Upper lobe of left lung (tissue), 4 donors: ENCODE measurements around the gene MT2A.

Experiments
- CTCF ChIP-seq, 6 experiments: fragments of 450-650 bp in 4 of 6; fragments of 200-600 bp in 2 of 6; sonication (generic) in 2 of 6; IDR thresholded peaks; one replicate each; pipeline ENCODE4 v1.5.1; 2016 to 2019; ENCODE audit warnings: antibody characterized with exemption in 6 of 6
- POLR2A ChIP-seq, 4 donors: fragments of 450-650 bp; IDR thresholded peaks; one replicate each; pipeline ENCODE4 v1.5.1; 2016 to 2017; ENCODE audit warnings: antibody characterized with exemption in 4 of 4, mild to moderate bottlenecking in 2 of 4
- POLR2AphosphoS5 ChIP-seq, 2 donors: sonication (generic); formaldehyde crosslinking; IDR thresholded peaks; one replicate each; pipeline ENCODE4 v1.5.1; 2017; ENCODE audit warnings: antibody characterized with exemption in 2 of 2

GRCh38 chr16:56580391-56581048, 27.9 kb upstream of the MT2A start:
- TF ChIP-seq CTCF (IDR thresholded peaks at IDR 0.05) (no peak), POLR2AphosphoS5 (IDR thresholded peaks at IDR 0.05) (no peak), POLR2A (IDR thresholded peaks at IDR 0.05) (no peak)
